Caco-2 (cell line): ENCODE data around the gene SHKBP1. TPM values are rescaled to one million over a fixed set of nuclear protein-coding genes. Genes with fewer than 3 reads are reported as not detected.

Source experiments
- Bru-seq: library from RNA; stranded (reverse); fragments of 400-500 nt; gene quantifications from one replicate; lab custom pipeline; 2021; lab: Mats Ljungman, UMichigan
- BruChase-seq, 2 experiments: library from RNA; stranded (reverse); fragments of 400-500 nt; gene quantifications; one replicate each; lab custom pipeline; 2021; lab: Mats Ljungman, UMichigan
- BruUV-seq: library from RNA; stranded (reverse); fragments of 400-500 nt; replicated peaks from 2 replicates; lab custom pipeline; 2021; lab: Mats Ljungman, UMichigan
- CTCF ChIA-PET: fragments of 300-600 bp; sonication (Branson Sonifier 250); formaldehyde crosslinking; loops from one replicate; lab custom pipeline; 2022; ENCODE audit warnings: antibody characterized with exemption; lab: Charles Lee
- POLR2A ChIA-PET: fragments of 300-600 bp; sonication (Branson Sonifier 250); formaldehyde crosslinking; loops from one replicate; lab custom pipeline; 2022; ENCODE audit warnings: antibody characterized with exemption; lab: Charles Lee
- DNase-seq, 2 experiments: peaks; one replicate each; pipeline versions ENCODE4 v3.0.0 to v3.0.0-alpha.2; 2020 to 2022
- H3K27me3 ChIP-seq: replicated peaks from 2 replicates; pipeline ENCODE4 v1.6.0; 2011; ENCODE audit warnings: low read length; ENCODE audit not compliant: control insufficient read depth, insufficient read depth
- H3K36me3 ChIP-seq: 2 replicates; pipeline ENCODE4 v1.5.1; 2011; ENCODE audit warnings: low read length; ENCODE audit not compliant: control insufficient read depth, insufficient read depth
- H3K4me1 ChIP-seq: fragments of 250-450 bp; sonication (Bioruptor Pico); 2 replicates; pipeline ENCODE4 v1.5.1; 2020; ENCODE audit warnings: mild to moderate bottlenecking
- H3K4me3 ChIP-seq: 2 replicates; pipeline ENCODE4 v1.5.1; 2011; ENCODE audit warnings: low read depth, mild to moderate bottlenecking, control low read depth, low read length
- H3K9me3 ChIP-seq: fragments of 250-450 bp; sonication (Bioruptor Pico); 2 replicates; pipeline ENCODE4 v1.5.1; 2020; ENCODE audit warnings: mild to moderate bottlenecking, moderate library complexity
- H3K27ac Mint-ChIP-seq: one replicate; pipeline ENCODE4 v1.8.0; 2022; ENCODE audit warnings: mixed read lengths; ENCODE audit not compliant: unreplicated experiment
- H3K27me3 Mint-ChIP-seq: one replicate; pipeline ENCODE4 v1.8.0; 2022; ENCODE audit warnings: mixed read lengths; ENCODE audit not compliant: insufficient read depth, unreplicated experiment
- H3K36me3 Mint-ChIP-seq: one replicate; pipeline ENCODE4 v1.8.0; 2022; ENCODE audit warnings: mild to moderate bottlenecking, mixed read lengths; ENCODE audit not compliant: insufficient read depth, unreplicated experiment
- H3K4me1 Mint-ChIP-seq: one replicate; pipeline ENCODE4 v1.8.0; 2022; ENCODE audit warnings: low read depth, mixed read lengths; ENCODE audit not compliant: unreplicated experiment
- H3K4me3 Mint-ChIP-seq: one replicate; pipeline ENCODE4 v1.8.0; 2022; ENCODE audit warnings: mild to moderate bottlenecking, moderate library complexity, mixed read lengths; ENCODE audit not compliant: unreplicated experiment
- H3K9me3 Mint-ChIP-seq: one replicate; pipeline ENCODE4 v1.8.0; 2022; ENCODE audit warnings: mixed read lengths; ENCODE audit not compliant: unreplicated experiment
- intact Hi-C: fragments of 100-400 bp; cut with micrococcal nuclease; formaldehyde crosslinking; loops from one replicate; pipeline ENCODE4 v1.10.0; 2022; ENCODE audit not compliant: unreplicated experiment
- long read RNA-seq: library from polyadenylated mRNA; stranded (forward); transcript quantifications from one replicate; pipeline ENCODE4 v2.0.0, GENCODE V29; 2022
- total RNA-seq: library from RNA; stranded (reverse); gene quantifications from 2 replicates; pipeline ENCODE4 v1.2.3, GENCODE V29; 2022
- TF ChIP-seq, protein P1 (sequence below), 2 experiments: fragments of 200-600 bp in 1 of 2; IDR thresholded peaks; 1 replicate in 1 of 2; 2 replicates in 1 of 2; pipeline versions ENCODE4 v1.5.1 to v1.8.0; 2011 to 2022; ENCODE audit warnings: antibody characterized with exemption in 1 of 2, control low read depth in 1 of 2, inconsistent platforms in 1 of 2, low read depth in 1 of 2, low read length in 1 of 2, mild to moderate bottlenecking in 1 of 2, moderate library complexity in 1 of 2; ENCODE audit not compliant: insufficient read depth in 1 of 2, severe bottlenecking in 1 of 2, unreplicated experiment in 1 of 2

SHKBP1 gene, protein sequence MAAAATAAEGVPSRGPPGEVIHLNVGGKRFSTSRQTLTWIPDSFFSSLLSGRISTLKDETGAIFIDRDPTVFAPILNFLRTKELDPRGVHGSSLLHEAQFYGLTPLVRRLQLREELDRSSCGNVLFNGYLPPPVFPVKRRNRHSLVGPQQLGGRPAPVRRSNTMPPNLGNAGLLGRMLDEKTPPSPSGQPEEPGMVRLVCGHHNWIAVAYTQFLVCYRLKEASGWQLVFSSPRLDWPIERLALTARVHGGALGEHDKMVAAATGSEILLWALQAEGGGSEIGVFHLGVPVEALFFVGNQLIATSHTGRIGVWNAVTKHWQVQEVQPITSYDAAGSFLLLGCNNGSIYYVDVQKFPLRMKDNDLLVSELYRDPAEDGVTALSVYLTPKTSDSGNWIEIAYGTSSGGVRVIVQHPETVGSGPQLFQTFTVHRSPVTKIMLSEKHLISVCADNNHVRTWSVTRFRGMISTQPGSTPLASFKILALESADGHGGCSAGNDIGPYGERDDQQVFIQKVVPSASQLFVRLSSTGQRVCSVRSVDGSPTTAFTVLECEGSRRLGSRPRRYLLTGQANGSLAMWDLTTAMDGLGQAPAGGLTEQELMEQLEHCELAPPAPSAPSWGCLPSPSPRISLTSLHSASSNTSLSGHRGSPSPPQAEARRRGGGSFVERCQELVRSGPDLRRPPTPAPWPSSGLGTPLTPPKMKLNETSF
- total RNA-seq (81.6 and 82.6 TPM in 2 replicates), Bru-seq, nascent RNA (percentile 58 among the genes with signal in this experiment), BruChase-seq, experiment 1, labeled RNA remaining after a 2-hour chase (percentile 60 among the genes with signal in this experiment), BruChase-seq, experiment 2, labeled RNA remaining after a 6-hour chase (percentile 72 among the genes with signal in this experiment)
- long read RNA-seq, transcript SHKBP1-201 (18 exons, 2,363 nt) = major isoform, 110 of 174 reads
- long read RNA-seq, partial matches to known transcripts = 24 of 174 reads
- long read RNA-seq, other reads (novel, unspliced or antisense) = 38 of 174 reads

DNA sequence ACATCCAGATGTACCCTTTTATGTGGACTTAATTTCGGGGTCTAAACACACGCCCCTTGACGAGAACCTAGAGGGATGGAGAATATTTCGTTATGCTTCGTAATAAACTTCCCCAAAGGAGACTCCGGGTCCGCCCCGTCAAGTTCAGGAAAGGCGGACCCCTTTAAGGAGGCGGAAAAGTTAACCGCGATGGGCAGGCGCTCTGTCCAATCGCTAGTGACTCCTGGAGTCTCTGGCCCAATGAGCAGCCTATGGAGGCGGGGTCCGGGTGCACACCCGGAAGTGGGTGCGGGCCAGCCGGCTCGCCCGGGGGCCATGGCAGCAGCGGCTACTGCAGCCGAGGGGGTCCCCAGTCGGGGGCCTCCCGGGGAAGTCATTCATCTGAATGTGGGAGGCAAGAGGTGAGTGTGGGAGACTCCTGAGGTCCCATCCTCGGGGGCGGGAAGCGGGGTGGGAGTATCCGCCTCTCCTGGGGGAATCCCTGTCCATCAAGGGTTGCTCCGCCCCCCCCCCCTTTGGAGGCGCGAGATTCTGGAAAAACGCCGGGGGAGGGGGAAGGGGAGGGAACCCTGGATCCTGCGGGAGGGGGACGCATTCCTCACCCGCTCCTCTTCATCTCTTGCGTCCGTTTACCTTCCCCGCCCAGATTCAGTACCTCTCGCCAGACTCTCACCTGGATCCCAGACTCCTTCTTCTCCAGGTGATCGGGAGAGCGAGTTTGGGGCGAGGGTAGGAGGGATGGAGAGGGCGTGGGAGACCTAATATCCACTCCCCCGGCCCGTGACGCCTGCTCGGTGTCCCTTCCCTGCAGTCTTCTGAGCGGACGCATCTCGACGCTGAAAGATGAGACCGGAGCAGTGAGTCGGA, at the start of gene SHKBP1:
SHKBP1 (plus strand) TSS at position 289 of the 867 bp plus-strand sequence; CDS start at position 316, 27 bp downstream.
- Histone ChIP-seq H3K4me1 (peaks cover 4% of the 10 kb centered on the region; the same call in 1 of the 2 replicates), H3K4me3 (peak within 1 kb of the TSS; percentile 46), H3K36me3 (no peaks in the 10 kb centered on the region), H3K27me3 (no peaks in the 10 kb centered on the region), H3K9me3 (no peaks in the 10 kb centered on the region)
- intact Hi-C loops = loop anchor here (2.0 kb wide), 1 partner anchor 22 kb away; no protein-coding TSS in a partner anchor
- Mint-ChIP-seq H3K9me3 (no peaks in the 10 kb centered on the region), H3K27me3 (no peaks in the 10 kb centered on the region), H3K36me3 (peaks cover 12% of the 10 kb centered on the region), H3K27ac (peak within 1 kb of the TSS; percentile 77), H3K4me3 (peak within 1 kb of the TSS; percentile 76), H3K4me1 (peaks cover 11% of the 10 kb centered on the region)
- TF ChIP-seq, protein P1, sequence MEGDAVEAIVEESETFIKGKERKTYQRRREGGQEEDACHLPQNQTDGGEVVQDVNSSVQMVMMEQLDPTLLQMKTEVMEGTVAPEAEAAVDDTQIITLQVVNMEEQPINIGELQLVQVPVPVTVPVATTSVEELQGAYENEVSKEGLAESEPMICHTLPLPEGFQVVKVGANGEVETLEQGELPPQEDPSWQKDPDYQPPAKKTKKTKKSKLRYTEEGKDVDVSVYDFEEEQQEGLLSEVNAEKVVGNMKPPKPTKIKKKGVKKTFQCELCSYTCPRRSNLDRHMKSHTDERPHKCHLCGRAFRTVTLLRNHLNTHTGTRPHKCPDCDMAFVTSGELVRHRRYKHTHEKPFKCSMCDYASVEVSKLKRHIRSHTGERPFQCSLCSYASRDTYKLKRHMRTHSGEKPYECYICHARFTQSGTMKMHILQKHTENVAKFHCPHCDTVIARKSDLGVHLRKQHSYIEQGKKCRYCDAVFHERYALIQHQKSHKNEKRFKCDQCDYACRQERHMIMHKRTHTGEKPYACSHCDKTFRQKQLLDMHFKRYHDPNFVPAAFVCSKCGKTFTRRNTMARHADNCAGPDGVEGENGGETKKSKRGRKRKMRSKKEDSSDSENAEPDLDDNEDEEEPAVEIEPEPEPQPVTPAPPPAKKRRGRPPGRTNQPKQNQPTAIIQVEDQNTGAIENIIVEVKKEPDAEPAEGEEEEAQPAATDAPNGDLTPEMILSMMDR (IDR thresholded peaks at IDR 0.05; ENCODE audit: insufficient read depth in 1 of 2, low read depth in 1 of 2, low read length in 1 of 2, severe bottlenecking in 1 of 2, unreplicated experiment in 1 of 2) = no peak
- DNase-seq = peak; percentile 95 to 96
- ChIA-PET POLR2A (no interaction called here), CTCF (no interaction called here)
- BruUV-seq = no TSS peak

DNA sequence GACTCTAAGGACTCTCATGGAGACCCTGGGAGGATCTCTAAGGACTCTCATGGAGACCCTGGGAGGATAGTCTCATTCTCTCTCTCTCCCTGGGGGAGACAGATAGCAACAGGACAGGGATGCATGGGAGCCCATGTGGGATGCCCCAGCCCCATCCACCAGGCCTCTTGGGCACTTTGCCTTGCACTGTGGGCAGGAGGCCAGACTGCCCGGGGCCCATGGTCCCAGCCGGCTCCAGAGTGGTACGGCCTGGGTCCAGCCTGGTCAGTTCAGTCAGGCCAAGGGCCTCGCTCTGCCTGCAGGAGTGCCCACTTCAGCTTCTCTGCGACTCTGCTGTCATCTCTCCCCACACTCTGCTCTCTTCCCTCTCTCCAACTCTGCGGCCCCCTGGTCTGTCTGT, 48.6 kb upstream of the SHKBP1 start:
- Histone ChIP-seq H3K36me3 (no peaks in the 10 kb centered on the region), H3K9me3 (no peaks in the 10 kb centered on the region), H3K27me3 (no peaks in the 10 kb centered on the region), H3K4me1 (peaks cover 16% of the 10 kb centered on the region), H3K4me3 (no peak overlapping the region)
- Mint-ChIP-seq H3K9me3 (no peaks in the 10 kb centered on the region), H3K36me3 (no peaks in the 10 kb centered on the region), H3K27me3 (no peaks in the 10 kb centered on the region), H3K4me3 (no peak overlapping the region), H3K27ac (no peak overlapping the region), H3K4me1 (peaks cover 7% of the 10 kb centered on the region)
- no peak for DNase-seq
- intact Hi-C loops = loop anchor here (2.0 to 5.0 kb wide), 2 partner anchors 61 to 71 kb away; partner anchors contain the start of genes BLVRB and SPTBN4
- CTCF ChIA-PET = no interaction called here
- POLR2A ChIA-PET = no interaction called here
- no TSS peak for BruUV-seq
- TF ChIP-seq, protein P1 (IDR thresholded peaks at IDR 0.05; ENCODE audit: insufficient read depth in 1 of 2, low read depth in 1 of 2, low read length in 1 of 2, severe bottlenecking in 1 of 2, unreplicated experiment in 1 of 2) = no peak
